B cell (primary cell): ENCODE results near the gene SLC4A2. TPM values are rescaled to one million over a fixed set of nuclear protein-coding genes. Genes with fewer than 3 reads are reported as not detected.
A peak's percentile ranks its signal among the peaks of the same experiment; 100 is the strongest.

Source experiments
- ATAC-seq: fragments of 200-7000 bp; cut with Tn5 transposase; one replicate; pipeline ENCODE4 v1.10.0; 2021; ENCODE audit warnings: low read depth, mild to moderate bottlenecking, moderate number of reproducible peaks, moderate library complexity
- CTCF ChIA-PET: fragments of 350-600 bp; sonication (Branson Sonifier 250); formaldehyde crosslinking; loops from one replicate; lab custom pipeline; 2021; ENCODE audit warnings: antibody characterized with exemption, inconsistent platforms; lab: Charles Lee
- POLR2A ChIA-PET: fragments of 350-600 bp; sonication (Branson Sonifier 250); formaldehyde crosslinking; loops from one replicate; lab custom pipeline; 2021; ENCODE audit warnings: antibody characterized with exemption; lab: Charles Lee
- DNase-seq: peaks from one replicate; pipeline ENCODE4 v3.0.0; 2013
- H2AFZ ChIP-seq: 2 replicates; pipeline ENCODE4 v1.6.1; 2012; ENCODE audit warnings: mild to moderate bottlenecking, low read depth, low read length; ENCODE audit not compliant: insufficient read depth, poor library complexity, severe bottlenecking
- H3K27ac ChIP-seq, 2 donors: 1 replicate in 1 of 2; 2 replicates in 1 of 2; pipeline ENCODE4 v1.5.1; 2012 to 2013; ENCODE audit warnings: low read length in 2 of 2, mild to moderate bottlenecking in 2 of 2, moderate library complexity in 1 of 2
- H3K27me3 ChIP-seq, 4 experiments: fragments of 200-600 bp in 1 of 4; sonication (generic) in 1 of 4; replicated peaks in 1 of 4; 1 replicate in 2 of 4; 2 replicates in 2 of 4; pipeline versions ENCODE4 v1.6.1 to v1.7.0; 2013 to 2016; ENCODE audit warnings: low read length in 3 of 4, mild to moderate bottlenecking in 2 of 4, mixed read lengths in 1 of 4, moderate library complexity in 1 of 4; ENCODE audit not compliant: insufficient read depth in 4 of 4, control insufficient read depth in 3 of 4; ENCODE audit errors: control extremely low read depth in 1 of 4
- H3K36me3 ChIP-seq, 2 experiments: replicated peaks in 1 of 2; 1 replicate in 1 of 2; 2 replicates in 1 of 2; pipeline versions ENCODE4 v1.6.1 to v1.7.1; 2013; ENCODE audit warnings: low read length in 1 of 2; ENCODE audit not compliant: insufficient read depth in 2 of 2, control insufficient read depth in 1 of 2; ENCODE audit errors: control extremely low read depth in 1 of 2, extremely low read depth in 1 of 2
- H3K4me1 ChIP-seq, 2 donors: fragments of 200-600 bp in 1 of 2; sonication (generic) in 1 of 2; 1 replicate in 1 of 2; 2 replicates in 1 of 2; pipeline versions ENCODE4 v1.5.1 to v1.6.1; 2013 to 2017; ENCODE audit warnings: low read length in 2 of 2; ENCODE audit not compliant: control insufficient read depth in 2 of 2, insufficient read depth in 2 of 2
- H3K4me2 ChIP-seq: replicated peaks from 2 replicates; pipeline ENCODE3; 2012; ENCODE audit warnings: mild to moderate bottlenecking, low read depth, low read length; ENCODE audit not compliant: poor library complexity, severe bottlenecking
- H3K4me3 ChIP-seq, 5 experiments: fragments of 200-600 bp in 1 of 5; sonication (generic) in 1 of 5; 1 replicate in 3 of 5; 2 replicates in 2 of 5; pipeline versions ENCODE4 v1.5.1 to v1.7.0; 2011 to 2016; ENCODE audit warnings: low read length in 4 of 5, mild to moderate bottlenecking in 4 of 5, low read depth in 2 of 5, control low read depth in 1 of 5, moderate library complexity in 1 of 5; ENCODE audit not compliant: insufficient read depth in 1 of 5; ENCODE audit errors: control extremely low read depth in 1 of 5, extremely low read depth in 1 of 5
- H3K79me2 ChIP-seq: fragments of 200-600 bp; sonication (generic); one replicate; pipeline ENCODE4 v1.6.0; 2016; ENCODE audit warnings: low read length; ENCODE audit not compliant: control insufficient read depth, insufficient read depth
- H3K9ac ChIP-seq: fragments of 200-600 bp; sonication (generic); 2 replicates; pipeline ENCODE4 v1.6.1; 2017; ENCODE audit warnings: mild to moderate bottlenecking, low read length, moderate library complexity
- H3K9me3 ChIP-seq, 3 donors: one replicate each; pipeline versions ENCODE4 v1.6.1 to v1.7.1; 2013; ENCODE audit warnings: low read length in 2 of 3; ENCODE audit not compliant: control insufficient read depth in 2 of 3, insufficient read depth in 1 of 3; ENCODE audit errors: control extremely low read depth in 1 of 3
- H4K20me1 ChIP-seq: 2 replicates; pipeline ENCODE4 v1.6.0; 2012; ENCODE audit warnings: mild to moderate bottlenecking, low read length; ENCODE audit not compliant: insufficient read depth, control insufficient read depth, poor library complexity, severe bottlenecking
- H3K27ac Mint-ChIP-seq: one replicate; pipeline ENCODE4 v1.8.0; 2021; ENCODE audit warnings: mixed read lengths
- H3K27me3 Mint-ChIP-seq: one replicate; pipeline ENCODE4 v1.8.0; 2021; ENCODE audit warnings: mixed read lengths
- H3K4me1 Mint-ChIP-seq: one replicate; pipeline ENCODE4 v1.8.0; 2021; ENCODE audit warnings: mixed read lengths
- H3K4me3 Mint-ChIP-seq: one replicate; pipeline ENCODE4 v1.8.0; 2021; ENCODE audit warnings: mixed read lengths
- H3K9me3 Mint-ChIP-seq: one replicate; pipeline ENCODE4 v1.8.0; 2022; ENCODE audit warnings: mixed read lengths; ENCODE audit not compliant: insufficient read depth
- EZH2 ChIP-seq: IDR thresholded peaks from 2 replicates; pipeline ENCODE4 v1.6.1; 2012; ENCODE audit warnings: borderline replicate concordance, low read depth, mild to moderate bottlenecking, moderate library complexity, low read length; ENCODE audit not compliant: insufficient read depth, poor library complexity, severe bottlenecking
- WGBS: methylation state at CpG from one replicate; pipeline ENCODE4 v1.1.5; 2013; ENCODE audit warnings: missing lambda C conversion rate; ENCODE audit not compliant: insufficient coverage; 5-methylcytosine and 5-hydroxymethylcytosine counted together
- intact Hi-C: fragments of 100-400 bp; cut with micrococcal nuclease; formaldehyde crosslinking; loops from one replicate; pipeline ENCODE4 v1.10.0; 2022
- polyA plus RNA-seq: library from polyadenylated mRNA; depleted of rRNA; stranded (reverse); fragments of >200 nt; gene quantifications from 2 replicates; pipeline ENCODE4 v1.2.3, GENCODE V29; 2012
- total RNA-seq, 2 donors: library from RNA; stranded (reverse); fragments of 120-200 nt in 1 of 2; gene quantifications; 1 replicate in 1 of 2; 2 replicates in 1 of 2; pipeline versions ENCODE4 v1.2.3 to v1.2.4, GENCODE V29; 2013 to 2022
- TF ChIP-seq, protein P1 (sequence below): fragments of 200-600 bp; IDR thresholded peaks from one replicate; pipeline ENCODE4 v1.8.0; 2022; ENCODE audit warnings: antibody characterized with exemption, mild to moderate bottlenecking

SLC4A2 gene
- total and polyA plus RNA-seq, 2 donors (not counting 1 experiment from before 2014, with no cell fraction given) = 82.8 to 113 TPM

DNA sequence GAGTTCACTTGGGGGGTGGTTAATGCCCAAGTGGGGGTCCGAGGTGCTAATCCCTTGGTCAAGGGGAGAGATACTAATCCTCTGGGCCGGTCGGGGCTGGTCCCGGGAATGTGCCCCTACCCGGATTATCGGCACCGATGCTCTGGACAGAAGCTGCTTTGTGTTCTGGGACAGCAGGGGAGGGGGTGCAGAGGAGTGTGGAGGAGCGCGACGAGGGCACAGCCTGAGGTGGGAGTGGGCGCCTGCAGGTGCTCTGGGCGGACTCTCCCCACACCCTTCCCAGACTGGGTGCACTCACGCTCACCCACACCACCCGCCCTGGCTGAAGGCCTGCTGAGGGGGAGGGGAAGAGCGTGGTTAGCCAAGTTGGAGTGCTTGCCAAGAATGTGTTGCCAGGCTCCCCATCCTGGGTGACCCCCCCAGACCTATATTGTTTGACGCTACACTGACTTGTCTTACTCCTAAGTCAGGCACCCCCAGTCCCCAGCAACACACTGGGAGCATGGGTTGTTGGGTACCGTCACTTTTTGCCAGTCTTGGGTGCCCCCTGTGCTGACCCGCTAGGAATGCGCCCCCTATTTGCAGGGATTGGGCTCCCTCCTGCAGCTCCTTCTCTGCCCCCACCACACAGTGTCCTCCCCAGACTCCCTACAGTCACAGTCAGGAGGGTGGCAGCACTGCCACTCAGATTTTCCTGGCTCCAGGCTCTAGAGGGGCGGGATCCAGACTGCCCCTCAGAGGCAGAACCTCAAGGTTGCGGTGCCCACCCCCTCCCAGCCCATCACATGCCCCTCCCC is 1.2 kb downstream of the SLC4A2 start:
- ChIA-PET POLR2A (interaction anchor here (0.7 kb wide), 2 partner anchors 23 to 106 kb away, joined by 3 read pairs; partner anchors contain the start of gene TMUB1), CTCF (interaction anchor here (1.2 to 2.2 kb wide), 3 partner anchors 24 to 50 kb away, joined by 3 to 4 read pairs (median 4); no protein-coding TSS in a partner anchor)
- Histone ChIP-seq H3K36me3 (peaks cover 0 to 16% of the 10 kb centered on the region in 2 experiments), H3K27me3 (no peaks in the 10 kb centered on the region), H3K9me3 (no peaks in the 10 kb centered on the region), H3K4me2 (peak overlapping the region; percentile 100), H3K4me3 (peak overlapping the region in 4 of 5 experiments; percentile 72 to 90 (median 79)), H3K79me2 (peaks cover 37% of the 10 kb centered on the region), H3K9ac (peak overlapping the region; percentile 89), H2AFZ (peak overlapping the region; percentile 98), H4K20me1 (peaks cover 32% of the 10 kb centered on the region), H3K27ac (peak overlapping the region in 1 of 2 donors; percentile 82), H3K4me1 (peaks cover 23 to 40% of the 10 kb centered on the region in 2 donors)
- 18% methylated on average over 11 of the region's 21 CpGs for WGBS
- Mint-ChIP-seq H3K4me1 (peaks cover 36% of the 10 kb centered on the region), H3K9me3 (no peaks in the 10 kb centered on the region), H3K27me3 (no peaks in the 10 kb centered on the region), H3K27ac (peak overlapping the region; percentile 59), H3K4me3 (peak overlapping the region; percentile 96)
- intact Hi-C loops = no loop called here
- TF ChIP-seq EZH2 = no peak
- TF ChIP-seq, protein P1, sequence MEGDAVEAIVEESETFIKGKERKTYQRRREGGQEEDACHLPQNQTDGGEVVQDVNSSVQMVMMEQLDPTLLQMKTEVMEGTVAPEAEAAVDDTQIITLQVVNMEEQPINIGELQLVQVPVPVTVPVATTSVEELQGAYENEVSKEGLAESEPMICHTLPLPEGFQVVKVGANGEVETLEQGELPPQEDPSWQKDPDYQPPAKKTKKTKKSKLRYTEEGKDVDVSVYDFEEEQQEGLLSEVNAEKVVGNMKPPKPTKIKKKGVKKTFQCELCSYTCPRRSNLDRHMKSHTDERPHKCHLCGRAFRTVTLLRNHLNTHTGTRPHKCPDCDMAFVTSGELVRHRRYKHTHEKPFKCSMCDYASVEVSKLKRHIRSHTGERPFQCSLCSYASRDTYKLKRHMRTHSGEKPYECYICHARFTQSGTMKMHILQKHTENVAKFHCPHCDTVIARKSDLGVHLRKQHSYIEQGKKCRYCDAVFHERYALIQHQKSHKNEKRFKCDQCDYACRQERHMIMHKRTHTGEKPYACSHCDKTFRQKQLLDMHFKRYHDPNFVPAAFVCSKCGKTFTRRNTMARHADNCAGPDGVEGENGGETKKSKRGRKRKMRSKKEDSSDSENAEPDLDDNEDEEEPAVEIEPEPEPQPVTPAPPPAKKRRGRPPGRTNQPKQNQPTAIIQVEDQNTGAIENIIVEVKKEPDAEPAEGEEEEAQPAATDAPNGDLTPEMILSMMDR = no peak
- ATAC-seq = no peak
- no peak for DNase-seq
